Measurements from ENCODE around the gene ACOX3. TPM values are rescaled to one million over a fixed set of nuclear protein-coding genes. Genes with fewer than 3 reads are reported as not detected.

Gene ACOX3
- total RNA-seq, 4 donors from 2014 or later = 17.3 to 36.0 (median 24.5) TPM

- no peaks in the 10 kb centered on the region for H3K9me3 ChIP-seq
- no peak for DNase-seq (ENCODE audit: low spot score in 2 of 2)
- WGBS, 2 donors = 80 to 85% methylated on average over 13 to 14 of the region's 14 CpGs
- TF ChIP-seq EP300 (IDR thresholded peaks at IDR 0.05) (no peak), POLR2A (IDR thresholded peaks at IDR 0.05) (no peak), CTCF (IDR thresholded peaks at IDR 0.05) (no peak)
- no peaks in the 10 kb centered on the region for H3K27me3 ChIP-seq
- peaks cover 0 to 79% (median 10%) of the 10 kb centered on the region in 3 donors for H3K36me3 ChIP-seq
- H3K4me1 ChIP-seq = peaks cover 0 to 34% (median 5%) of the 10 kb centered on the region in 4 donors
- no peak overlapping the region for H3K4me3 ChIP-seq
- H3K27ac ChIP-seq = no peak overlapping the region
Observed at GRCh38 chr4:8404791-8405515, 35.6 kb downstream of the ACOX3 start.

DNA sequence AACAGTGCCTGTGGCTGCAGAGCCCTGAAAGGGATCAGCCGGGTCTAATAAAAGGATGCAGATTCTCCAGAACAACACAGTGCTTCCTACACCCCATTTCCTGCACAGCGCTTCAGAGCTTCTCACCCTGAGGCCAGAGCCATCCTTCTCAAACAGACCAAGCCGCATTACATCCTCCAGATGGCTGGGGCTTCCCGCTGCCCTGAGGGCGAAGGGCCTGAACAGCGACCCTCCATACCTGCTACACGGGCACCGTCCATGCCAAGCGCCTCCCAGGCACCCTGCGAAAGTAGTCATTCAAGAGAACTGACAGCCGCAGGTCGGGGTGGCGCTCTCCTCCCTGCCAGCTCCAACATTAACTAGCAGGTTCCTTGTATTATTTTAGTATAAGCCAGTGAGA is 36.5 kb downstream of the ACOX3 start:
- Histone ChIP-seq H3K4me3 (no peak overlapping the region), H3K9me3 (no peaks in the 10 kb centered on the region), H3K36me3 (peaks cover 0 to 76% (median 10%) of the 10 kb centered on the region in 3 donors), H3K27ac (no peak overlapping the region), H3K27me3 (no peaks in the 10 kb centered on the region), H3K4me1 (peaks cover 0 to 26% (median 5%) of the 10 kb centered on the region in 4 donors)
- TF ChIP-seq POLR2A (IDR thresholded peaks at IDR 0.05) = no peak
- TF ChIP-seq CTCF (IDR thresholded peaks at IDR 0.05) = no peak
- TF ChIP-seq EP300 (IDR thresholded peaks at IDR 0.05) = no peak
- 83 to 86% methylated on average over 13 of the region's 13 CpGs for WGBS, 2 donors
- DNase-seq (ENCODE audit: low spot score in 2 of 2) = no peak

DNA sequence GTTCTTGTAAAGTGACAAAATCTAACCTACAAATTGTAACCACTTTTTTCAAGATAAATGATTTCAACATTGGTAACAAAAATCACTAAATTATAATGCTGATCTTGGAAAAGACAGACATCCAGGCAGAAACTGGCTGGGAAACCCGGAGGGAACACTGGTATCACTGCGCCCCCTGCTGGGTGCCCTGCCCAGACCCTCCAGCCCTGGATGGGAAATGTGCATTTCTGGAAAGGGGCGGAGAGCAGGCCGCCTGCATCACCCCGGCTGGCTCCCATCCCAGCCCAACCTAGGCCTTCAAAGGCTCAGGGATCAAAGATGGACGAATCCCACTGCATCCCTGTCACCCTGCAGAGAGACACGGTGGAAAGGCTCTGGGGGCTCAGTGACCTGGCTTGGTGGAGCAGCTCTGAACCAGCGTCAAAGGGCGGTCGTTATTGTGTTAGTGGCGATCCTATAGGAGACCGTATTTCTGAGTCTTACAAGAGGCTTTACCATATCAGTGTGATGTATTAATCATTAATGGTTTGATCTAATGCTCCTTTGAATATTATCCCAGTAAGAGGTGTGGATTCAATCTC is 37.3 kb downstream of the ACOX3 start:
- peaks cover 0 to 26% (median 5%) of the 10 kb centered on the region in 4 donors for H3K4me1 ChIP-seq
- H3K36me3 ChIP-seq = peaks cover 0 to 77% (median 9%) of the 10 kb centered on the region in 3 donors
- H3K27me3 ChIP-seq = no peaks in the 10 kb centered on the region
- peak; percentile 75 to 87 for DNase-seq (ENCODE audit: low spot score in 2 of 2)
- H3K9me3 ChIP-seq = no peaks in the 10 kb centered on the region
- TF ChIP-seq CTCF (IDR thresholded peaks at IDR 0.05) (peak; percentile 78 to 92 (median 86)), EP300 (IDR thresholded peaks at IDR 0.05) (peak in 1 of 2 donors; percentile 46), POLR2A (IDR thresholded peaks at IDR 0.05) (no peak)
- WGBS, 2 donors = 46% methylated on average over 12 of the region's 12 CpGs
- H3K27ac ChIP-seq = peak overlapping the region in 1 of 4 donors; percentile 70
- no peak overlapping the region for H3K4me3 ChIP-seq

- Histone ChIP-seq H3K27me3 (no peaks in the 10 kb centered on the region), H3K36me3 (peaks cover 0 to 76% (median 3%) of the 10 kb centered on the region in 3 donors), H3K4me1 (peaks cover 0 to 26% (median 5%) of the 10 kb centered on the region in 4 donors), H3K27ac (peak overlapping the region in 3 of 4 donors; percentile 5 to 70 (median 21)), H3K4me3 (no peak overlapping the region), H3K9me3 (no peaks in the 10 kb centered on the region)
- peak in 1 of 2 donors; percentile 19 for DNase-seq (ENCODE audit: low spot score in 2 of 2)
- no peak for TF ChIP-seq POLR2A (IDR thresholded peaks at IDR 0.05)
- no peak for TF ChIP-seq CTCF (IDR thresholded peaks at IDR 0.05)
- no peak for TF ChIP-seq EP300 (IDR thresholded peaks at IDR 0.05)
- WGBS, 2 donors = 65 to 71% methylated on average over 14 of the region's 14 CpGs
Observed at GRCh38 chr4:8402640-8403039, 37.9 kb downstream of the ACOX3 start.

GRCh38 chr4:8402181-8402597 is 38.3 kb downstream of the ACOX3 start:
- no peak overlapping the region for H3K4me3 ChIP-seq
- DNase-seq (ENCODE audit: low spot score in 2 of 2) = no peak
- H3K36me3 ChIP-seq = peaks cover 0 to 76% (median 0%) of the 10 kb centered on the region in 3 donors
- TF ChIP-seq CTCF (IDR thresholded peaks at IDR 0.05) = no peak
- H3K4me1 ChIP-seq = peaks cover 0 to 26% (median 5%) of the 10 kb centered on the region in 4 donors
- H3K9me3 ChIP-seq = no peaks in the 10 kb centered on the region
- peak overlapping the region; percentile 34 to 70 (median 52) for H3K27ac ChIP-seq
- WGBS, 2 donors = 54 to 55% methylated on average over 10 to 11 of the region's 11 CpGs
- H3K27me3 ChIP-seq = no peaks in the 10 kb centered on the region
